HEK293T (cell line): Measurements from ENCODE around the gene DIPK1C.
A peak's percentile ranks its signal among the peaks of the same experiment; 100 is the strongest.

Experiments
- CTCF ChIA-PET: fragments of 350-600 bp; formaldehyde crosslinking; extraction: SDS; loops from one replicate; lab custom pipeline; 2021; ENCODE audit warnings: antibody characterized with exemption, inconsistent platforms; lab: Yijun Ruan, JAX
- POLR2A ChIA-PET: fragments of 350-600 bp; formaldehyde crosslinking; extraction: SDS; loops from one replicate; lab custom pipeline; 2020; ENCODE audit warnings: antibody characterized with exemption, inconsistent platforms; lab: Yijun Ruan, JAX
- DNase-seq: peaks from one replicate; pipeline ENCODE4 v3.0.0; 2012; ENCODE audit warnings: mixed read lengths; ENCODE audit errors: extremely low spot score
- ARNT ChIP-seq: fragments of 450-650 bp; IDR thresholded peaks from 2 replicates; pipeline ENCODE4 v1.6.1; 2017; ENCODE audit warnings: mild to moderate bottlenecking
- BHLHE40 ChIP-seq: fragments of 450-650 bp; IDR thresholded peaks from 2 replicates; pipeline ENCODE4 v1.6.1; 2016; ENCODE audit warnings: mild to moderate bottlenecking, moderate library complexity, borderline replicate concordance
- CTBP1 ChIP-seq: fragments of 450-650 bp; IDR thresholded peaks from 2 replicates; pipeline ENCODE4 v1.6.1; 2016; ENCODE audit warnings: borderline replicate concordance
- ELF4 ChIP-seq: fragments of 450-650 bp; IDR thresholded peaks from 2 replicates; pipeline ENCODE4 v1.6.1; 2017; ENCODE audit warnings: antibody characterized with exemption
- FOXA1 ChIP-seq: fragments of 450-650 bp; IDR thresholded peaks from 2 replicates; pipeline ENCODE4 v1.6.1; 2016; ENCODE audit warnings: mild to moderate bottlenecking
- FOXK2 ChIP-seq: fragments of 450-650 bp; IDR thresholded peaks from 2 replicates; pipeline ENCODE4 v1.6.1; 2016; ENCODE audit warnings: mild to moderate bottlenecking
- FOXM1 ChIP-seq: fragments of 450-650 bp; IDR thresholded peaks from 2 replicates; pipeline ENCODE4 v1.6.1; 2017; ENCODE audit warnings: mild to moderate bottlenecking, borderline replicate concordance
- HDGF ChIP-seq: fragments of 450-650 bp; IDR thresholded peaks from 2 replicates; pipeline ENCODE4 v1.6.1; 2017; ENCODE audit warnings: antibody characterized with exemption, borderline replicate concordance
- L3MBTL2 ChIP-seq: fragments of 450-650 bp; conservative IDR thresholded peaks from 2 replicates; pipeline ENCODE4 v1.6.1; 2016; ENCODE audit warnings: mild to moderate bottlenecking
- LEF1 ChIP-seq: fragments of 450-650 bp; IDR thresholded peaks from 2 replicates; pipeline ENCODE4 v1.6.1; 2017; ENCODE audit warnings: mild to moderate bottlenecking, borderline replicate concordance
- NFRKB ChIP-seq: fragments of 450-650 bp; IDR thresholded peaks from 2 replicates; pipeline ENCODE4 v1.6.1; 2016; ENCODE audit warnings: mild to moderate bottlenecking, moderate library complexity
- SP1 ChIP-seq: fragments of 450-650 bp; IDR thresholded peaks from 2 replicates; pipeline ENCODE4 v1.6.1; 2017
- SUZ12 ChIP-seq: fragments of 450-650 bp; IDR thresholded peaks from 2 replicates; pipeline ENCODE4 v1.6.1; 2016; ENCODE audit warnings: mild to moderate bottlenecking
- TARDBP ChIP-seq: fragments of 450-650 bp; IDR thresholded peaks from 2 replicates; pipeline ENCODE4 v1.6.1; 2016
- ZNF384 ChIP-seq: fragments of 450-650 bp; IDR thresholded peaks from 2 replicates; pipeline ENCODE4 v1.6.1; 2016
- TF ChIP-seq, protein P1 (sequence below): fragments of 450-650 bp; IDR thresholded peaks from 2 replicates; pipeline ENCODE4 v1.6.1; 2016

The DIPK1C gene

DNA sequence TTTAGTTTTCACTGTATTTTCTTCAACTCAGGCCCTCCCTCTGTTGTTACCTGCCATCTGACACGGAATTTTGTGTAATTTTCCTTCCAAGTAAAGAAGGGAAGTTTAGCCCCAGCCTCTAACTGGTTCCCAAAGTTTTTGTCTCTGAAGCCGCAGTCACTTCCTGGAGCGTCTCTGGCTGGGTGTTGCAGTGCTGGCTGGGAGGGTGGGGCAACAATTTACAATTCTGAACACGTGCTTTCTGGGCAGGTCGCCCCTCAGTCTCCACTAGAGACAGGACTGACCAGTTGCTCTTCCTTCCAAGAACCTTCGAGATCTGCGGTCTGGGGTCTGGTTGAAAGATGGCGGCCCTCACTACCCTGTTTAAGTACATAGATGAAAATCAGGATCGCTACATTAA lies 42.5 kb upstream of the DIPK1C start:
- ChIA-PET CTCF (no interaction called here), POLR2A (no interaction called here)
- TF ChIP-seq HDGF (no peak), LEF1 (no peak), FOXA1 (no peak), BHLHE40 (no peak)
- TF ChIP-seq, protein P1, sequence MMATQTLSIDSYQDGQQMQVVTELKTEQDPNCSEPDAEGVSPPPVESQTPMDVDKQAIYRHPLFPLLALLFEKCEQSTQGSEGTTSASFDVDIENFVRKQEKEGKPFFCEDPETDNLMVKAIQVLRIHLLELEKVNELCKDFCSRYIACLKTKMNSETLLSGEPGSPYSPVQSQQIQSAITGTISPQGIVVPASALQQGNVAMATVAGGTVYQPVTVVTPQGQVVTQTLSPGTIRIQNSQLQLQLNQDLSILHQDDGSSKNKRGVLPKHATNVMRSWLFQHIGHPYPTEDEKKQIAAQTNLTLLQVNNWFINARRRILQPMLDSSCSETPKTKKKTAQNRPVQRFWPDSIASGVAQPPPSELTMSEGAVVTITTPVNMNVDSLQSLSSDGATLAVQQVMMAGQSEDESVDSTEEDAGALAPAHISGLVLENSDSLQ = no peak
- DNase-seq = no peak

DNA sequence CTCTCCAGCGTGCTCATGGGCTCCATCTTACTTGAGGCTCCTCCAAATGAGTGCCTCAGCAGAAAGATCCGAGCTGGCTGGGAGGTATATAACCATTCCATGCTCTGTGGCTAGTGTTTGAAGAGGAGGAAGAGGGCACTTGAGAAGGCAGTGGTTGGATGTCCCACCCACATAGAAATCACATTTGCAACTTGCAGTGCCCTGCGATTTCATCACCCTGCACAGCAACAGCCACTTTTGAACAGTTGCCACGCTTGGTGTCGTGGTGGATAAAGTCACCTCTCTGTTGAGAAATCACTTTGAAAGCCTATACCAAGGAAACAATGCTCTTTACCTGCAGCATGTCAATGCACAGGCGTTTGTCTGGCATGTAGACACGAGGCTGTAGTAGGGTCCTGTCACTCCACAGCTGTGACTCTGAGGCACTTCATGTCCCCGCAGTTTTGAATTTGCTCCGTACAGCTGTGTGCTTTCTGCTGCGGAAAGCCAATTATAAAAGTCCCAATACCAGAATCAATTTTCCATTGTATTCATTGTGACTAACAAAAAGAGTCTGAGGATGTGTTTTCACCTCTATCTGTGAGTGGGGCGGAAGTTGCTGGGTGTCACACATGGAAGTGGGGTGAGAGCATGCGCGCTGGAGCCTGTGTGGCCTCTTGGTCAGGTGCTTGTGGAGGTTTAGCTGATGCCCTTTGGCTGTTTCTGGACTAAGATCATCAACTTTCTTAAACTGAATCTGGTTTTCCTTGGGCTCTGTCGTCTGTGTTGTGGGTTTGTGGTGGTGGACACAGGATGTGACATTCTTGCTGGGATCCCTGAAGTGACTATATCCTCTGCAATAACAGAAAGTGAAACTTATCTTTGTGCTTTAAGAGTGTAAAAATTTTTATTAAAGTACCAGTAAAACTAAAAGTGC lies 41.9 kb upstream of the DIPK1C start:
- TF ChIP-seq, protein P1 = no peak
- no peak for TF ChIP-seq LEF1
- TF ChIP-seq ARNT = no peak
- no peak for TF ChIP-seq TARDBP
- no peak for TF ChIP-seq L3MBTL2
- TF ChIP-seq BHLHE40 = no peak
- no peak for TF ChIP-seq HDGF
- DNase-seq = no peak
- ChIA-PET CTCF (no interaction called here), POLR2A (no interaction called here)

DNA sequence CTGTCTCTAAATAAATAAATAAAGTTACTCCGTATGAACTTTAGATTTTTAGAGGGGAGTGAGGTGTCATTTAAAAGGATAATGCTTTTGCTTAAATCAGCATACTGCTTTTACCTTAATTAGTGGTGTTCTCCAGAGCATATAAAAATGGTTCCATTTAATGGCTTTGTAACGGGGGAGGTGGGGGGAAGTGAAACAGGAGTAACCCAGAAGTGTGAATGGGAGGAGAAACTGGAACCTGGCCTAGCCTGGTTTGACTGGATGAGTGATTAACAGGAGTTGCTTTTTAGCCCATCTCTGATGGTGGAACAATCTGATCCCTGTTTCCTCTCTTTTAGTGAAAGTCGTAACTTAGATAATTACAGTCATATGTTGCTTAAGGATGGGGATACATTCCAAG lies 40.7 kb upstream of the DIPK1C start:
- ChIA-PET POLR2A (no interaction called here), CTCF (no interaction called here)
- no peak for DNase-seq
- TF ChIP-seq CTBP1 (no peak), ELF4 (no peak), L3MBTL2 (no peak), FOXM1 (no peak), ARNT (no peak), SUZ12 (no peak), ZNF384 (no peak), LEF1 (no peak), FOXA1 (no peak), BHLHE40 (no peak), TARDBP (no peak), HDGF (no peak)
- TF ChIP-seq, protein P1 = no peak

DNA sequence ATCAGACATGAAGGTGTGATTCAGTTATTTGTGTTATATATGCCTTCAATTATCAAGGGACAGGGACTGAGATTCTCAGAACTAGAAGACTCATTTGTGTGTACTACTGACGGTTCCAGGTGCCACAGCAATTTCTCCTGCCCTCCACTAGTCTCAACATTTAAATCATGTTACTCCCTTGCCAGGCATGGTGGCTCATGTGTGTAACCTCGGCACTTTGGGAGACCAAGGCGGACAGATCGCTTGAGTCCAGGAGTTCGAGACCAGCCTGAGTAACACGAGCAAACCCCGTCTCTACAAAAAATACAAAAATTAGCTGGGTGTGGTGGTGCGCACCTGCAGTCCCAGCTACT lies 40.2 kb upstream of the DIPK1C start:
- CTCF ChIA-PET = no interaction called here
- no peak for DNase-seq
- POLR2A ChIA-PET = no interaction called here
- TF ChIP-seq ARNT = no peak
- no peak for TF ChIP-seq TARDBP
- TF ChIP-seq SUZ12 = no peak
- no peak for TF ChIP-seq BHLHE40
- no peak for TF ChIP-seq NFRKB
- TF ChIP-seq, protein P1 = no peak
- no peak for TF ChIP-seq LEF1
- no peak for TF ChIP-seq ELF4
- no peak for TF ChIP-seq ZNF384
- TF ChIP-seq L3MBTL2 = no peak
- TF ChIP-seq FOXM1 = no peak
- no peak for TF ChIP-seq FOXA1
- TF ChIP-seq SP1 = no peak
- TF ChIP-seq CTBP1 = no peak
- no peak for TF ChIP-seq HDGF
- TF ChIP-seq FOXK2 = no peak

DNA sequence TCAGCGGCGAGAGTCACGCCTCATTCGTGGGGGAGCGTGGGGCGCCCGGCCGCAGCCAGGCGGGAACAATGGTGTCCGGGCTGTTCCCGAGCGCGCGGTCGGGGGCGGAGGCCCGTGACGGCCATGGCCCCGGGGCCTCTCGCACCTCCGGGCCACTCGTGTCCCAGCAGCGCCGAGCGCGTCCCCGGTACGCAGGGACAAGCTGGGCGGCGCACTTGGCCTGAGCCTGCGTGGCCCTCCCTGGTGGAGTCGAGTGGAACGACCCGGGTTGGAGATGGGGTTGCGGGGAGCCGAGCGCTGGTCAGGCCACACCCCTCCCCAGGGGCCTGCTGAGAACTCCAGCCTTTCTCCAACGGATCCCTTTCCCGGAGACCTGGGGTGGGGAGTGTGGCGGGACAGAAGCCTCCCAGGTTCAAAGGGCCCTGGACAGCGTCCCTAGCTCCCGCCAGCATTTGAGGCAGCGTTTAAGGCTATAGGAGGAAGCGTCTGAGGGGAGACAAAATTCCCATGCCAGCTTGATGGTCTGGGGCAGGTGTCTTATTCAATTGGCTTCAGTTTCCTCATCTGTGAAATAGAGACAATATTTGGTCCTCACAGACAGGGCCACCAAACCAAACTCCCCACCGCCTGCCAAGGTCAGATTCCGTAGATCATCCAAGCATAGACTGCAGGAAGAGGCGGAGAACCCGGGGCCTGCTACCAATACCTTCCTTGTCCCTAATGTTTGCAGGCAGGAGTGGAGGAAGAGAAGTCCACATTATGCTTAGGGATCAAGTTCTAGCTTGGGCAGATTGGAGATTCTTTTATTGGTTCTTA lies 39.6 kb upstream of the DIPK1C start:
- TF ChIP-seq L3MBTL2 (peak; percentile 6), SP1 (no peak)
- DNase-seq = peak; percentile 19
- POLR2A ChIA-PET = interaction anchor here (0.6 to 1.7 kb wide), 7 partner anchors 9 to 148 kb away, joined by 3 to 4 read pairs (median 3); partner anchors contain the start of gene DIPK1C
- CTCF ChIA-PET = interaction anchor here (0.8 kb wide), 1 partner anchor 55 kb away, joined by 3 read pairs; no protein-coding TSS in a partner anchor
